Measurements from ENCODE around the gene CDC42SE2.

Gene CDC42SE2

DNA sequence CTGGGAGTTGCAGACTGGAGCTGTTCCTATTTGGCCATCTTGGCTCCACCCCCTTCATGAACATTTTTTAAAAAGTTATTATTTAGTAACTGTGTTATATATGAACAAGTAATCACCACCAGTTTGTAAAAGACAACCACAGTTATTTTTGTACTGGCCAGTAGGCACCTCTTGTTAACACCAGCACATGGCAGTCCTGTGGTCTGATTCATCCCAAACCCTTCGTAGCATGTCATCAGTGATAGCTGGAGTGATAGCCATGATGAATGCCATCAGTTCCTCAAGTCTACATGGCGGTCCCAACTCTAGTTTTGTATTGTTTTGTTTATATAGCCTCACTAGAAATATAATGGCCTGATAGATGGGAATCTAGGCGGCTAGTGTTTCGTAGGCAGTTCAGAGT, 74.2 kb downstream of the CDC42SE2 start:
- TF ChIP-seq, protein P1, sequence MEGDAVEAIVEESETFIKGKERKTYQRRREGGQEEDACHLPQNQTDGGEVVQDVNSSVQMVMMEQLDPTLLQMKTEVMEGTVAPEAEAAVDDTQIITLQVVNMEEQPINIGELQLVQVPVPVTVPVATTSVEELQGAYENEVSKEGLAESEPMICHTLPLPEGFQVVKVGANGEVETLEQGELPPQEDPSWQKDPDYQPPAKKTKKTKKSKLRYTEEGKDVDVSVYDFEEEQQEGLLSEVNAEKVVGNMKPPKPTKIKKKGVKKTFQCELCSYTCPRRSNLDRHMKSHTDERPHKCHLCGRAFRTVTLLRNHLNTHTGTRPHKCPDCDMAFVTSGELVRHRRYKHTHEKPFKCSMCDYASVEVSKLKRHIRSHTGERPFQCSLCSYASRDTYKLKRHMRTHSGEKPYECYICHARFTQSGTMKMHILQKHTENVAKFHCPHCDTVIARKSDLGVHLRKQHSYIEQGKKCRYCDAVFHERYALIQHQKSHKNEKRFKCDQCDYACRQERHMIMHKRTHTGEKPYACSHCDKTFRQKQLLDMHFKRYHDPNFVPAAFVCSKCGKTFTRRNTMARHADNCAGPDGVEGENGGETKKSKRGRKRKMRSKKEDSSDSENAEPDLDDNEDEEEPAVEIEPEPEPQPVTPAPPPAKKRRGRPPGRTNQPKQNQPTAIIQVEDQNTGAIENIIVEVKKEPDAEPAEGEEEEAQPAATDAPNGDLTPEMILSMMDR (IDR thresholded peaks at IDR 0.05), result no peak

DNA sequence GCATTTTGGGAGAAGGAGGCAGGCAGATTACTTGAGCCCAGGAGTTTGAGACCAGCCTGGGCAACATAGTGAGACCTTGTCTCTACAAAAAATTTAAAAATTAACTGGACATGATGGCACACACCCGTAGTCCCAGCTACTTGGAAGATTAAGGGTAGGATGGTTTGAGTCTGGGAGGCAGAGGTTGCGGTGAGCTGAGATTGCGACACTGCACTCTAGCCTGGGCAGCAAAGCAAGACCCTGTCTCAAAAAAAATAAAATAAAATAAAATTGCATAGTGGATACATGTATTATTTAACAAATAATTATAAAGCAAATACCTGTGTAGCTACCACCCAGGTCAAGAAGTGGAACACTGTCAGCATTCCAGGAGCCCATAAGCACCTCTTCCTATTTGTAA, 90.1 kb downstream of the CDC42SE2 start:
- TF ChIP-seq, protein P1 (IDR thresholded peaks at IDR 0.05), result no peak

DNA sequence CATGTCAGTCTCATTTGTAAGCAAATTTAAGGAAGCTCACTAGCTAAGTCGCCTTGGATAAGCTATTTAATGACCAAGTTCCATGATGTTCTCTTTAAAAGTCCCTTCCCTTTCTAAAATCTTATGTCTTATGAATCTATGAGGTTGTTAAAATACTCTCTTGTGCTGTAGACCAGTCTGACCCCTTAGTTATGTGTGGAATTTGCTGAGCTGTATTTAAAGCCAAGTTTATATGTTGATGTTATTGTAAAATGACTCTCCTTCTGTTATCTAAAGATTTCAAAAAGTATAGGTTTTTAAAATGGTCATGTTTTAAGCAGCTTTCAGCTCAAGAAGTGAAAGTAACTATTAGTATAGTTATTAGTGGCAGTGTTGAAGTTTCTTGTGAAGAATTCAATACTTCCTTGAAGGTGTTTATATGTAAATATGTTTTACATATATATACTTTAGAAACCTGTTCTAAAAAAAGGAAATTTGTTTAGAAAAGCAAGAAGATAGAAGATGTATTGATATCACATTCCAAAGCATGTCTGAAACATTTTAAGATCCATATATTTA, 92.2 kb downstream of the CDC42SE2 start:
- TF ChIP-seq, protein P1 (IDR thresholded peaks at IDR 0.05), result no peak

DNA sequence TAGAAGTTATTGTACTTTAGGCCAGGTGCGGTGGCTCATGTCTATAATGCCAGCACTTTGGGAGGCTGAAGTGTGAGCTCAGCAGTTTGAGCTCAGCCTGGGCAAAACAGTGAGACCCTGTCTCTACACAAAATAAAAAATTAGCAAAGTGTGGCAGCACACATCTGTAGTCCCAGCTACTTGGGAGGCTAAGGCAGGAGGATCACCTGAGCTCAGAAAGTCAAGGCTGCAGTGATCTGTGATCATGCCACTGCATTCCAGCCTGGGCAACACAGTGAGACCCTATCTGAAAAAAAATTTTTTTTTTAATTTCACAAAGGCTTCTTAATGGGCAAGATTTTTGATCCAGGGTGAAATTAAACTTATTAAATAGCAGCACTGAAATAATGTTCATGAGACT, 92.8 kb downstream of the CDC42SE2 start:
- TF ChIP-seq, protein P1 (IDR thresholded peaks at IDR 0.05), result no peak

- TF ChIP-seq, protein P1 (IDR thresholded peaks at IDR 0.05), result no peak
Observed at GRCh38 chr5:131357739-131358561, 94.1 kb downstream of the CDC42SE2 start.

DNA sequence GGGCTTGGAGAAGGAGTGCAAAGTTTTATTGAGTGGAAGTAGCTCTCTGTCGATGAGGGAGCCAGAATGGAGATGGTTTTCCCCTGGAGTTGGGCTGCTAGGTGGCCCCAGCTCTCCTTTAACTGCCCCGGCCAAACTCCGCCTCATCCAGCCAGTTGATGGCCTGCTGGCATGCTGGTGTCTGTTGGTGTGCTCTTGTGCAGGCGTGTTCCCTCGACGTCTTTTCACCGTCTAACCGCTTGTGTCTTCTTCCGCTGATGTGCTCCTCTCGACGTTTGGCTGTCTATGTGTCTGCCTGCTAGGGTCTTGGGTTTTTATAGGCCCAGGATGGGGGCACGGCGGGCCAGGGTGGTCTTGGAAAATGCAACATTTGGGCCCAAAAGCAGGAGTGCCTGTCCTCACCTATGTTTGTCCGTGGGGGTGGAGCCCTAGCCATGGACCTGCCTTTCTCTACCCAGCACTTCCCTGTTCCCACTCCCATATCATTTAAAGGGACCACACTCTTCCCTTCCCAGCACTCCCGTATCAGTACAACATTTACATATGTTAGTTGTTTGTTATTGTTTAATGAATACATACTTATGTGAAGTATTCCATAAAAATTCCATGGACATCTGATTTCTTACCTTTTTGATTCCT, 97.9 kb downstream of the CDC42SE2 start:
- TF ChIP-seq, protein P1 (IDR thresholded peaks at IDR 0.05), result no peak

GRCh38 chr5:131363811-131364506, 100.1 kb downstream of the CDC42SE2 start:
- TF ChIP-seq, protein P1 (IDR thresholded peaks at IDR 0.05), result no peak

All from LNCAP (cell line).